PC-3 (cell line): ENCODE results near the gene CCDC92. TPM values are rescaled to one million over a fixed set of nuclear protein-coding genes. Genes with fewer than 3 reads are reported as not detected.
A peak's percentile ranks its signal among the peaks of the same experiment; 100 is the strongest.

Experiments used
- ATAC-seq: fragments of 200-7000 bp; cut with Tn5 transposase; 2 replicates; pipeline ENCODE4 v1.9.1; 2020; ENCODE audit warnings: mild to moderate bottlenecking, moderate library complexity
- Bru-seq: library from RNA; stranded (reverse); fragments of 400-500 nt; gene quantifications from one replicate; lab custom pipeline; 2021; lab: Mats Ljungman, UMichigan
- BruChase-seq, 2 experiments: library from RNA; stranded (reverse); fragments of 400-500 nt; gene quantifications; one replicate each; lab custom pipeline; 2021; lab: Mats Ljungman, UMichigan
- BruUV-seq: library from RNA; stranded (reverse); fragments of 400-500 nt; replicated peaks from 2 replicates; lab custom pipeline; 2021; lab: Mats Ljungman, UMichigan
- CTCF ChIA-PET: fragments of 300-600 bp; sonication (Branson Sonifier 250); formaldehyde crosslinking; loops from one replicate; lab custom pipeline; 2022; ENCODE audit warnings: antibody characterized with exemption; lab: Charles Lee
- POLR2A ChIA-PET: fragments of 300-600 bp; sonication (Branson Sonifier 250); formaldehyde crosslinking; loops from one replicate; lab custom pipeline; 2022; ENCODE audit warnings: antibody characterized with exemption; ENCODE audit not compliant: unreplicated experiment; lab: Charles Lee
- DNase-seq: peaks from one replicate; pipeline ENCODE4 v3.0.0-alpha.2; 2015
- H2AFZ ChIP-seq: fragments of 300-600 bp; sonication (generic); 2 replicates; pipeline ENCODE4 v1.6.0; 2016; ENCODE audit warnings: antibody characterized with exemption, low read length
- H3F3A ChIP-seq: fragments of 300-600 bp; sonication (generic); one replicate; pipeline ENCODE4 v1.6.0; 2017; ENCODE audit warnings: antibody characterized with exemption, low read length, control low read depth, mild to moderate bottlenecking; ENCODE audit not compliant: unreplicated experiment
- H3K27ac ChIP-seq: fragments of 300-600 bp; sonication (generic); 2 replicates; pipeline ENCODE4 v1.5.1; 2016; ENCODE audit warnings: mild to moderate bottlenecking, low read length
- H3K27me3 ChIP-seq: fragments of 300-600 bp; sonication (generic); 2 replicates; pipeline ENCODE4 v1.6.1; 2016; ENCODE audit warnings: low read length, mixed read lengths
- H3K36me3 ChIP-seq: fragments of 300-600 bp; sonication (generic); 2 replicates; pipeline ENCODE4 v1.6.1; 2016; ENCODE audit warnings: low read depth, mixed run types, low read length, mixed read lengths
- H3K4me1 ChIP-seq: fragments of 300-600 bp; sonication (generic); 2 replicates; pipeline ENCODE4 v1.5.1; 2016; ENCODE audit warnings: low read length; ENCODE audit not compliant: insufficient read depth
- H3K4me2 ChIP-seq: fragments of 300-600 bp; sonication (generic); 2 replicates; pipeline ENCODE4 v1.6.0; 2016; ENCODE audit warnings: low read length
- H3K4me3 ChIP-seq: fragments of 300-600 bp; sonication (generic); 2 replicates; pipeline ENCODE4 v1.5.1; 2016; ENCODE audit warnings: mild to moderate bottlenecking, low read length, mixed read lengths
- H3K79me2 ChIP-seq: fragments of 300-600 bp; sonication (generic); 2 replicates; pipeline ENCODE4 v1.6.1; 2017; ENCODE audit warnings: low read length, mixed read lengths
- H3K9ac ChIP-seq: fragments of 300-600 bp; sonication (generic); 2 replicates; pipeline ENCODE4 v1.6.0; 2016; ENCODE audit warnings: mild to moderate bottlenecking, low read length
- H3K9me2 ChIP-seq: fragments of 300-600 bp; sonication (generic); replicated peaks from 2 replicates; pipeline ENCODE4 v1.6.1; 2016; ENCODE audit warnings: mixed run types, low read length, mixed read lengths
- H3K9me3 ChIP-seq: fragments of 300-600 bp; sonication (generic); 2 replicates; pipeline ENCODE4 v1.6.1; 2016; ENCODE audit warnings: low read length, mixed read lengths
- H4K20me1 ChIP-seq: fragments of 300-600 bp; sonication (generic); 2 replicates; pipeline ENCODE4 v1.6.1; 2016; ENCODE audit warnings: low read length, mixed read lengths
- EZH2 ChIP-seq: fragments of 300-600 bp; sonication (generic); IDR thresholded peaks from one replicate; pipeline ENCODE4 v1.6.1; 2017; ENCODE audit warnings: antibody characterized with exemption, mild to moderate bottlenecking, low read length; ENCODE audit not compliant: unreplicated experiment
- EZH2phosphoT487 ChIP-seq: fragments of 300-600 bp; sonication (generic); IDR thresholded peaks from 2 replicates; pipeline ENCODE4 v1.6.1; 2018; ENCODE audit warnings: mild to moderate bottlenecking, antibody characterized with exemption, low read length, borderline replicate concordance
- intact Hi-C: fragments of 100-400 bp; cut with micrococcal nuclease; formaldehyde crosslinking; loops from 2 replicates; pipeline ENCODE4 v1.9.0; 2023
- long read RNA-seq: library from polyadenylated mRNA; unstranded; transcript quantifications from one replicate; pipeline ENCODE4 v2.0.0, GENCODE V29; 2021; ENCODE audit not compliant: unreplicated experiment
- total RNA-seq: library from RNA; depleted of rRNA; stranded (reverse); fragments of >200 nt; gene quantifications from 2 replicates; pipeline ENCODE4 v1.2.3, GENCODE V29; 2014; rRNA removed
- TF ChIP-seq, protein P1 (sequence below): fragments of 300-600 bp; sonication (generic); conservative IDR thresholded peaks from 2 replicates; pipeline ENCODE4 v1.5.1; 2017; ENCODE audit warnings: antibody characterized with exemption, low read depth, mild to moderate bottlenecking, low read length

CCDC92 gene, protein sequence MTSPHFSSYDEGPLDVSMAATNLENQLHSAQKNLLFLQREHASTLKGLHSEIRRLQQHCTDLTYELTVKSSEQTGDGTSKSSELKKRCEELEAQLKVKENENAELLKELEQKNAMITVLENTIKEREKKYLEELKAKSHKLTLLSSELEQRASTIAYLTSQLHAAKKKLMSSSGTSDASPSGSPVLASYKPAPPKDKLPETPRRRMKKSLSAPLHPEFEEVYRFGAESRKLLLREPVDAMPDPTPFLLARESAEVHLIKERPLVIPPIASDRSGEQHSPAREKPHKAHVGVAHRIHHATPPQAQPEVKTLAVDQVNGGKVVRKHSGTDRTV
- total RNA-seq (9.6 and 9.7 TPM in 2 replicates), Bru-seq, nascent RNA (percentile 87 among the genes with signal in this experiment), BruChase-seq, experiment 1, labeled RNA remaining after a 6-hour chase (percentile 87 among the genes with signal in this experiment), BruChase-seq, experiment 2, labeled RNA remaining after a 2-hour chase (percentile 96 among the genes with signal in this experiment)
- long read RNA-seq, full-length matches to known transcripts, result 113 of 326 reads
- long read RNA-seq, partial matches to known transcripts, result 3 of 326 reads
- long read RNA-seq, other reads (novel, unspliced or antisense), result 210 of 326 reads

DNA sequence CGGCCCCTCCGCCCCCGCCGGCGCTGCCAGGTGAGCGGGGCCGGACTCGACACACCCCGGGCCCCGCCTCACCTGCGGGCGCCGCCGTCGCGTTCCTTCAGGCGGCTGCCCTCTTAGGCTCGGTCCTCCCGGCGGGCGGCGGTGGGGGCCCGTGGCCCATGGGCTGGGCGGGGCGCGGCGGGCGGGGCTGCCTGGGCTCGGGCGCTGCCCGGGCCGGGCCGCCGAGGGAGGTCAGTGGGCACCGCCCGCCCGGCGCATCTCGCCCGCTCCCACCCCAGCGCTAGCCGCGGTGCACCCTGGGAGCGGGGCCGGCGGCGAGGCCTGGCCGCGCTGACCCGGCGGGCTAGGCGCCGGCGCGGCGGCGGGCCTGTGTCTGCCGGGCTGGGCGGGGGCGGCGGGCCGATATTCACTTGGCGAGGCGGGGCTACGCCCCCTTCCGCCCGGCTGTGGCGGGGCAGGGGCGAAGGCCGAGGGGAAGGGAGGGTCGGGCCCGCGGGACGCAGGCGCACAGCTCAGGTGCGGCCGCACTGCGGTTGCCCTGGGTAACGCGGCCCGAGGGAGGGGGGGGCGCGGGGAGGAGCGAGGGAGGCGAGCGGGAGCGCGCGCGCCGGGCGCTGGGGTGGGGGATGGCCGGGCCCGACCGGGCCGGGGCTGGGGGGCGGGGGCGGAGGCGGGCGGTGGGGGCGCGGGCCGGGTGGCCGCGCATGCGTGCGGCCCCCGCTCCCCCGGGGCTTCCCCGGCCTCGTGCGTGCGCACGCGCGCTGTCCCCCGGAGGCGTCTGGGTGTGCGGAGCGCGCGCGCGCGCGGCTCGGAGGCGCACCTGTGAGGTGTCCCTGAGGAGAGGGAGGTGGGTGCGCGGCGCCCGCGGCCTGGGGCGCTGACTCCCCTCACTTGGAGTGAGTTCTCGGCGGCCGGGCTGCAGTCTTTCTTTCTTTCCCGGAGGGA lies at the start of gene CCDC92, which contains the start of gene ZNF664:
Gene CCDC92 (minus strand): TSS at position 375 of the 945 bp plus-strand sequence. CDS start 28,526 bp downstream, outside the sequence.
Gene ZNF664 (plus strand): TSS at position 759 of the 945 bp plus-strand sequence. CDS start 38,930 bp downstream, outside the sequence.
- H4K20me1 ChIP-seq, result peaks cover 20% of the 10 kb centered on the region
- ChIA-PET POLR2A (interaction anchor here (0.6 kb wide), 2 partner anchors 27 to 546 kb away, joined by 3 read pairs; no protein-coding TSS in a partner anchor), CTCF (interaction anchor here (0.6 kb wide), 1 partner anchor 67 kb away, joined by 7 read pairs; no protein-coding TSS in a partner anchor)
- H3K36me3 ChIP-seq, result peaks cover 15% of the 10 kb centered on the region; the same call in 1 of the 2 replicates
- H3K9me3 ChIP-seq, result no peaks in the 10 kb centered on the region
- peaks cover 44% of the 10 kb centered on the region for H3K4me1 ChIP-seq
- no peaks in the 10 kb centered on the region for H3K9me2 ChIP-seq
- TF ChIP-seq EZH2 (no peak), EZH2phosphoT487 (no peak)
- TF ChIP-seq, protein P1, sequence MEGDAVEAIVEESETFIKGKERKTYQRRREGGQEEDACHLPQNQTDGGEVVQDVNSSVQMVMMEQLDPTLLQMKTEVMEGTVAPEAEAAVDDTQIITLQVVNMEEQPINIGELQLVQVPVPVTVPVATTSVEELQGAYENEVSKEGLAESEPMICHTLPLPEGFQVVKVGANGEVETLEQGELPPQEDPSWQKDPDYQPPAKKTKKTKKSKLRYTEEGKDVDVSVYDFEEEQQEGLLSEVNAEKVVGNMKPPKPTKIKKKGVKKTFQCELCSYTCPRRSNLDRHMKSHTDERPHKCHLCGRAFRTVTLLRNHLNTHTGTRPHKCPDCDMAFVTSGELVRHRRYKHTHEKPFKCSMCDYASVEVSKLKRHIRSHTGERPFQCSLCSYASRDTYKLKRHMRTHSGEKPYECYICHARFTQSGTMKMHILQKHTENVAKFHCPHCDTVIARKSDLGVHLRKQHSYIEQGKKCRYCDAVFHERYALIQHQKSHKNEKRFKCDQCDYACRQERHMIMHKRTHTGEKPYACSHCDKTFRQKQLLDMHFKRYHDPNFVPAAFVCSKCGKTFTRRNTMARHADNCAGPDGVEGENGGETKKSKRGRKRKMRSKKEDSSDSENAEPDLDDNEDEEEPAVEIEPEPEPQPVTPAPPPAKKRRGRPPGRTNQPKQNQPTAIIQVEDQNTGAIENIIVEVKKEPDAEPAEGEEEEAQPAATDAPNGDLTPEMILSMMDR, result no peak
- H3K27me3 ChIP-seq, result no peaks in the 10 kb centered on the region
- peak within 1 kb of the TSS; percentile 90 for H3K4me2 ChIP-seq
- H3K4me3 ChIP-seq, result peak within 1 kb of the TSS; percentile 85
- no TSS peak for BruUV-seq
- peak within 1 kb of the TSS; percentile 61 for H2AFZ ChIP-seq
- peak; percentile 74 for ATAC-seq
- peak within 1 kb of the TSS; percentile 4 for H3K27ac ChIP-seq
- H3K79me2 ChIP-seq, result peaks cover 69% of the 10 kb centered on the region
- DNase-seq, result peak; percentile 96
- H3K9ac ChIP-seq, result peak within 1 kb of the TSS; percentile 72
- peaks cover 7% of the 10 kb centered on the region for H3F3A ChIP-seq
- intact Hi-C loops, result loop anchor here (1.0 kb wide), 1 partner anchor 67 kb away; no protein-coding TSS in a partner anchor

DNA sequence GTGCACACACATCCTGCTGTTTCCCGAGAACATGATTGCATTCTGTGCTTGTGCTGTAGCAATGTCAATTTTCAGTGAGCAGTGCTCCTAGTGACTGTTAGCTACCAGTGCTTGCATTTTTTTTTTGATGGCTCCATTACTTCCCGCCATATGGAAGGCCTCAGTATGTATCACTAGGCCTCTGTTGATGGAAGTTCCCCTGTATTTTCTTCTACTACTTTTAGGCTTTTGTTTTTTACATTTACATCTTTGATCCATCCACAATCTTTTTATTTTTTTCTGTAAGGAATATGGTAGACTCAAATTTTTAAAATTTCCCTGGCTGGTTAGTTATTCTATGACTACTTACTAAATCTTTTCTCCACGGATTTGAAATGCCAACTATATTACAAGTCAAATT lies 49.5 kb upstream of the CCDC92 start:
- intact Hi-C loops, result no loop called here

More for the DNA sequence above, 49.5 kb upstream of the CCDC92 start:
- DNase-seq, result no peak
- Histone ChIP-seq H3K79me2 (no peaks in the 10 kb centered on the region), H3K36me3 (no peaks in the 10 kb centered on the region), H3F3A (no peaks in the 10 kb centered on the region), H2AFZ (no peak overlapping the region), H3K9ac (no peak overlapping the region), H3K4me3 (no peak overlapping the region), H3K4me1 (peaks cover 24% of the 10 kb centered on the region), H3K27me3 (no peaks in the 10 kb centered on the region), H3K4me2 (no peak overlapping the region), H3K9me2 (no peaks in the 10 kb centered on the region), H3K9me3 (no peaks in the 10 kb centered on the region), H3K27ac (no peak overlapping the region), H4K20me1 (no peaks in the 10 kb centered on the region)
- ChIA-PET CTCF (interaction anchor here (0.7 kb wide), 1 partner anchor 563 kb away, joined by 4 read pairs; no protein-coding TSS in a partner anchor), POLR2A (no interaction called here)
- no TSS peak for BruUV-seq
- TF ChIP-seq EZH2phosphoT487 (no peak), EZH2 (no peak)
- TF ChIP-seq, protein P1, result no peak
- ATAC-seq, result no peak
